Mesendoderm (in vitro differentiated cells): ENCODE results near the gene WNT9B. TPM values are rescaled to one million over a fixed set of nuclear protein-coding genes. Genes with fewer than 3 reads are reported as not detected.

Experiments used
- DNase-seq: peaks from one replicate; pipeline ENCODE4 v3.0.0; 2013
- H2AK5ac ChIP-seq: 2 replicates; pipeline ENCODE4 v1.6.1; 2013; ENCODE audit warnings: low read length, inconsistent platforms
- H2BK120ac ChIP-seq: 2 replicates; pipeline ENCODE4 v1.6.1; 2013; ENCODE audit warnings: low read depth, mild to moderate bottlenecking, low read length, moderate library complexity, mixed read lengths
- H2BK15ac ChIP-seq: replicated peaks from 2 replicates; pipeline ENCODE4 v1.6.1; 2013; ENCODE audit warnings: low read depth, mild to moderate bottlenecking, moderate library complexity
- H2BK5ac ChIP-seq: 2 replicates; pipeline ENCODE4 v1.6.1; 2013; ENCODE audit warnings: low read length, inconsistent platforms
- H3K18ac ChIP-seq: 2 replicates; pipeline ENCODE4 v1.6.1; 2013; ENCODE audit warnings: mild to moderate bottlenecking, low read length, mixed read lengths
- H3K23ac ChIP-seq: one replicate; pipeline ENCODE4 v1.6.1; 2013; ENCODE audit warnings: low read length
- H3K27ac ChIP-seq: 2 replicates; pipeline ENCODE4 v1.5.1; 2013; ENCODE audit warnings: low read depth, mild to moderate bottlenecking, inconsistent platforms, low read length, moderate library complexity
- H3K27me3 ChIP-seq: 2 replicates; pipeline ENCODE4 v1.6.1; 2013; ENCODE audit warnings: low read length, control low read depth, mild to moderate bottlenecking, inconsistent platforms; ENCODE audit not compliant: insufficient read depth, poor library complexity
- H3K36me3 ChIP-seq: 2 replicates; pipeline ENCODE4 v1.6.1; 2013; ENCODE audit warnings: low read length, inconsistent platforms; ENCODE audit not compliant: control insufficient read depth, insufficient read depth
- H3K4ac ChIP-seq: one replicate; pipeline ENCODE4 v1.6.1; 2013; ENCODE audit warnings: low read depth, mild to moderate bottlenecking, low read length, moderate library complexity
- H3K4me1 ChIP-seq: 2 replicates; pipeline ENCODE4 v1.6.1; 2013; ENCODE audit warnings: low read depth, low read length, inconsistent platforms; ENCODE audit not compliant: control insufficient read depth
- H3K4me2 ChIP-seq: 2 replicates; pipeline ENCODE4 v1.6.1; 2013; ENCODE audit warnings: low read length
- H3K4me3 ChIP-seq: 2 replicates; pipeline ENCODE4 v1.5.1; 2013; ENCODE audit warnings: mild to moderate bottlenecking, low read length
- H3K56ac ChIP-seq: one replicate; pipeline ENCODE4 v1.6.1; 2013; ENCODE audit warnings: low read length
- H3K79me1 ChIP-seq: 2 replicates; pipeline ENCODE4 v1.6.1; 2013; ENCODE audit warnings: low read length, inconsistent platforms
- H3K79me2 ChIP-seq: 2 replicates; pipeline ENCODE4 v1.6.1; 2013; ENCODE audit warnings: mild to moderate bottlenecking, low read length; ENCODE audit not compliant: control insufficient read depth, insufficient read depth
- H3K9ac ChIP-seq: 2 replicates; pipeline ENCODE4 v1.6.1; 2013; ENCODE audit warnings: low read length, inconsistent platforms
- H4K5ac ChIP-seq: one replicate; pipeline ENCODE4 v1.6.1; 2013; ENCODE audit warnings: low read length
- H4K8ac ChIP-seq: one replicate; pipeline ENCODE4 v1.6.1; 2013; ENCODE audit warnings: low read depth, mild to moderate bottlenecking, control low read depth, low read length, moderate library complexity
- WGBS: extraction: QIAGEN DNeasy Blood & Tissue Kit; methylation state at CpG from one replicate; pipeline ENCODE4 v1.1.7; 2013; ENCODE audit warnings: low lambda C conversion rate, missing lambda C conversion rate; ENCODE audit not compliant: insufficient coverage; ENCODE audit errors: extremely low coverage; 5-methylcytosine and 5-hydroxymethylcytosine counted together
- small RNA-seq: library from polyadenylated mRNA; stranded (forward); fragments of <200 nt; extraction: miRNeasy Mini kit (QIAGEN cat#:217004); gene quantifications from one replicate; pipeline ENCODE3, GENCODE V24; 2013; ENCODE audit not compliant: insufficient read depth

WNT9B gene

DNA sequence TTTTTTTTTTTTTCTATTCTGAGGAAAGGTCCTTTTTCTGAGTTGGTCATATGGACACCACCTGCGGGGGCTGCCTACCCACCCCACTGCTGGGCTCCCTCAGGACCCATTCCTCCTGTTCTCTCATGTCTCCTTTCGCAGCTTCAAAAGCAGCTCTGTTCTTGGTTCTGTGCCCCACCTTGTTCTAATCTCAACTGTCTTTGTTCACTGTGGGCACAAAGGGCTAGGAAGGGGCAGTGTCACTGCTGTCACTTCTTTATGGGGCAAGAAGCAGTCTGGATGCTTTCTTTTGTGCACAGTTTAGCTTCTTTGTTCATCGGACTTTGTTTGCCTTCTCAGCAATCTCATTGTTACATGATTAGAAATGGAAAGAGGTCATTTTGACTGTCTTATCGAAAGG lies 78.7 kb downstream of the WNT9B start:
- Histone ChIP-seq H3K9ac (no peak overlapping the region), H4K8ac (no peak overlapping the region), H2BK15ac (no peak overlapping the region), H3K23ac (no peak overlapping the region), H3K79me2 (peaks cover 36% of the 10 kb centered on the region), H4K5ac (no peak overlapping the region), H2BK120ac (no peak overlapping the region), H3K27ac (no peak overlapping the region), H3K4me1 (peaks cover 2% of the 10 kb centered on the region), H2AK5ac (no peak overlapping the region), H3K4ac (no peak overlapping the region), H3K4me3 (no peak overlapping the region), H3K56ac (no peak overlapping the region), H2BK5ac (no peak overlapping the region), H3K36me3 (peaks cover 15% of the 10 kb centered on the region), H3K27me3 (no peaks in the 10 kb centered on the region), H3K4me2 (no peak overlapping the region), H3K79me1 (peaks cover 32% of the 10 kb centered on the region), H3K18ac (no peak overlapping the region)
- no CpG with 5 or more reads among the region's 4 CpGs for WGBS
- no peak for DNase-seq

DNA sequence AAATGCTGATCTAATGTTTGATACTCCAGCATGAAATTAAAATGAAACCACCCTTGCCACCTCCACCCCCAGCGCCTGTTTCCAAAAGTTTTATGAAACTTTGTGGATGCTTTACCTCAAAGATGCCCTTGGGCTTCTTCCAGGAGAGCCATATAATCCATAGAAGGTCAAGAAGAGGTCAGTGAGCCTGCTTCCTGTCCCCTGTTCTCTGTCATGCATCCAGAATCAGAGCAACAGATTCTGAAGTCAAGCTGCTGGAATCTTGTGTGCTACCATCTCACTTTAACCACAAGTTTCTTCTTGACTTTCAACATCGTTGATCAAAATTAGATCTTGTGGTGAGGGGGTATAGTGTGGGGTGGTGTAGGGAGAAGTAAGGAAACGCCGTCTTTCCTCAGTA lies 80.2 kb downstream of the WNT9B start:
- H3K18ac ChIP-seq: no peak overlapping the region
- H2AK5ac ChIP-seq: no peak overlapping the region
- H3K23ac ChIP-seq: no peak overlapping the region
- no peak for DNase-seq
- no peak overlapping the region for H3K56ac ChIP-seq
- no peak overlapping the region for H2BK120ac ChIP-seq
- H3K36me3 ChIP-seq: peaks cover 24% of the 10 kb centered on the region
- no peak overlapping the region for H3K4ac ChIP-seq
- no peak overlapping the region for H3K4me2 ChIP-seq
- H2BK15ac ChIP-seq: no peak overlapping the region
- H3K27me3 ChIP-seq: no peaks in the 10 kb centered on the region
- H3K27ac ChIP-seq: no peak overlapping the region
- H3K4me1 ChIP-seq: peaks cover 2% of the 10 kb centered on the region
- H3K4me3 ChIP-seq: no peak overlapping the region
- H2BK5ac ChIP-seq: no peak overlapping the region
- H3K79me1 ChIP-seq: peaks cover 23% of the 10 kb centered on the region
- no CpG with 5 or more reads among the region's 4 CpGs for WGBS
- no peak overlapping the region for H4K8ac ChIP-seq
- H3K79me2 ChIP-seq: peaks cover 22% of the 10 kb centered on the region
- no peak overlapping the region for H4K5ac ChIP-seq
- no peak overlapping the region for H3K9ac ChIP-seq

- Histone ChIP-seq H3K27me3 (no peaks in the 10 kb centered on the region), H2BK15ac (no peak overlapping the region), H3K4me2 (no peak overlapping the region), H4K8ac (no peak overlapping the region), H3K18ac (no peak overlapping the region), H3K23ac (no peak overlapping the region), H2BK120ac (no peak overlapping the region), H3K4ac (no peak overlapping the region), H3K56ac (no peak overlapping the region), H3K4me1 (no peaks in the 10 kb centered on the region), H2AK5ac (no peak overlapping the region), H3K79me2 (no peaks in the 10 kb centered on the region), H3K27ac (no peak overlapping the region), H4K5ac (no peak overlapping the region), H3K36me3 (peaks cover 29% of the 10 kb centered on the region), H3K79me1 (no peaks in the 10 kb centered on the region), H2BK5ac (no peak overlapping the region), H3K4me3 (no peak overlapping the region), H3K9ac (no peak overlapping the region)
- no CpG with 5 or more reads among the region's 7 CpGs for WGBS
- DNase-seq: peak; percentile 76
These were observed 84.4 kb downstream of the WNT9B start for GRCh38 chr17:46935658-46936266.

Small RNA genes lying within 50 kb of the gene (small RNA-seq; reads per million reads assigned to genes)
- not detected for gene RNU6ATAC3P
